ENCODE results near the gene CDC42. TPM values are rescaled to one million over a fixed set of nuclear protein-coding genes. Genes with fewer than 3 reads are reported as not detected.

The CDC42 gene
- total RNA-seq, 3 donors from 2014 or later (not counting 1 experiment from before 2014, with no cell fraction given): 454 to 470 (median 463) TPM

DNA sequence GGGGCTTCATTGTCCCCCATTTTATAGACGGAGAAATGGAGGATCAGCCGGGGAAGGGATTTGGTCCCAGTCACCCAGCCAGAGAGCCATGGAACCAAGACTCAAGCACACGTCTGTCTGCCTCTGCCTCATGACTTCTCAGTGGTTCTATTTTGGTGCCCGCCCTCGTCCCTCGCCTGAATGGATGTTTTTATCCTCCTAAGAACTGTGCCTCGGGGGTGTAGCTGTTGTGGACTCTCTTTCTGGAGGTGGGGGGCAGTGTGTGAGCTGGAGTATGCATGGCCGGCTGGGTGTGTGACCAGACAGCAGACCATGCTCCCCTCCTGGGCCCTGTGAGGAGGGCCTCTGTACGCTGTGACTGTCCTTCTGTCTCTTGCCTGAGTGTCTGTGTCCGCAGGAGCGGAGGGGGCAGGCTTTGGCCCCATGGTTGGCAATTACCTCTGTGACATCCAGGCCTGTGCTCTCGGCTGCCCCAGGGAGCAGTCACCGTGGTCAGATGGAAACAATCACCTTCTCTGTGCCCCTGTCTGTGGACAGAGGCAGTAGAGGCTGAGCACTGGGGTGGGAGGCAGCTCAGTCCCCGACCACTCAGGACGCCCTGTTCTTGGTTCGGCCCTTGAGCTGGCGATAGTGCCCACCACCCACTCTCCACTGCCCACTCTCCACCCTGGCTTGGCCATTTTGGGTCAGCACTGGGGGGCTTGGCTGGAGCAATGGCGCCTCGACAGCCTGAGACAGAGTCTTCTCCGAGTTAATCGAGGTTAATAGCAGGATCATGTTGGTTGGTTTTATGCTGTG is 70.0 kb downstream of the CDC42 start:
- no peak overlapping the region for H3K4me3 Mint-ChIP-seq
- Histone ChIP-seq H3K27me3 (ENCODE audit: control insufficient read depth, insufficient read depth, low read length) (no peaks in the 10 kb centered on the region), H3K4me3 (ENCODE audit: low read length) (no peak overlapping the region), H3K4me1 (ENCODE audit: control insufficient read depth, insufficient read depth, low read length) (peaks cover 11% of the 10 kb centered on the region), H3K27ac (ENCODE audit: low read length) (no peak overlapping the region), H3K36me3 (ENCODE audit: control insufficient read depth, insufficient read depth, low read length) (peaks cover 5% of the 10 kb centered on the region), H3K9me3 (ENCODE audit: control insufficient read depth, insufficient read depth, low read length) (no peaks in the 10 kb centered on the region)
- H3K36me3 Mint-ChIP-seq: no peaks in the 10 kb centered on the region
- DNase-seq (no peak), ATAC-seq (no peak)
- TF ChIP-seq, protein P1, sequence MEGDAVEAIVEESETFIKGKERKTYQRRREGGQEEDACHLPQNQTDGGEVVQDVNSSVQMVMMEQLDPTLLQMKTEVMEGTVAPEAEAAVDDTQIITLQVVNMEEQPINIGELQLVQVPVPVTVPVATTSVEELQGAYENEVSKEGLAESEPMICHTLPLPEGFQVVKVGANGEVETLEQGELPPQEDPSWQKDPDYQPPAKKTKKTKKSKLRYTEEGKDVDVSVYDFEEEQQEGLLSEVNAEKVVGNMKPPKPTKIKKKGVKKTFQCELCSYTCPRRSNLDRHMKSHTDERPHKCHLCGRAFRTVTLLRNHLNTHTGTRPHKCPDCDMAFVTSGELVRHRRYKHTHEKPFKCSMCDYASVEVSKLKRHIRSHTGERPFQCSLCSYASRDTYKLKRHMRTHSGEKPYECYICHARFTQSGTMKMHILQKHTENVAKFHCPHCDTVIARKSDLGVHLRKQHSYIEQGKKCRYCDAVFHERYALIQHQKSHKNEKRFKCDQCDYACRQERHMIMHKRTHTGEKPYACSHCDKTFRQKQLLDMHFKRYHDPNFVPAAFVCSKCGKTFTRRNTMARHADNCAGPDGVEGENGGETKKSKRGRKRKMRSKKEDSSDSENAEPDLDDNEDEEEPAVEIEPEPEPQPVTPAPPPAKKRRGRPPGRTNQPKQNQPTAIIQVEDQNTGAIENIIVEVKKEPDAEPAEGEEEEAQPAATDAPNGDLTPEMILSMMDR (IDR thresholded peaks at IDR 0.05): no peak
- intact Hi-C loops (cut with micrococcal nuclease): no loop called here
- H3K4me1 Mint-ChIP-seq: peaks cover 20 to 29% of the 10 kb centered on the region in 2 donors
- H3K27me3 Mint-ChIP-seq (ENCODE audit: low read depth in 2 of 2): no peaks in the 10 kb centered on the region
- no peaks in the 10 kb centered on the region for H3K9me3 Mint-ChIP-seq
- 94% methylated on average over 21 of the region's 21 CpGs for WGBS (ENCODE audit: insufficient coverage)
- no peak overlapping the region for H3K27ac Mint-ChIP-seq

DNA sequence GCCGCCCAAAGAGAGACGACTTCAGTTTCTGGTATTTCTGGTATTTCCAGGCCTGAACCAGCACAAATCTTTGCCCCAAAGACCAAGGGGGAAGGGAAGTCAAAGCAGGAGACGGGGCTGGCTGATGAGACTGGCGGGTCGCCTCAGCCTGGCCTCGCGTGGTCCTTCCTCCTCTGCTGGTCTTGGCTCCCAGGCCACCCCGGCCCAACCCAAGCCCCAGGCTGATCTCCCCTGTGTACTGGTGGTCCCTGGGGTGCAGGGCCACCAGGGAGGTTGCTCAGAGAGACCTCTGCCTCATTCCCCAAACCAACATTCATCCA is 70.5 kb downstream of the CDC42 start:
- H3K27ac Mint-ChIP-seq: peak overlapping the region in 1 of 2 donors; percentile 11
- Histone ChIP-seq H3K27ac (ENCODE audit: low read length) (no peak overlapping the region), H3K4me3 (ENCODE audit: low read length) (no peak overlapping the region), H3K27me3 (ENCODE audit: control insufficient read depth, insufficient read depth, low read length) (no peaks in the 10 kb centered on the region), H3K4me1 (ENCODE audit: control insufficient read depth, insufficient read depth, low read length) (peaks cover 6% of the 10 kb centered on the region), H3K36me3 (ENCODE audit: control insufficient read depth, insufficient read depth, low read length) (peaks cover 5% of the 10 kb centered on the region), H3K9me3 (ENCODE audit: control insufficient read depth, insufficient read depth, low read length) (no peaks in the 10 kb centered on the region)
- no peak overlapping the region for H3K4me3 Mint-ChIP-seq
- no peak for DNase-seq
- TF ChIP-seq, protein P1 (IDR thresholded peaks at IDR 0.05): no peak
- H3K9me3 Mint-ChIP-seq: no peaks in the 10 kb centered on the region
- H3K36me3 Mint-ChIP-seq: no peaks in the 10 kb centered on the region
- no peak for ATAC-seq
- H3K27me3 Mint-ChIP-seq (ENCODE audit: low read depth in 2 of 2): no peaks in the 10 kb centered on the region
- 90% methylated on average over 8 of the region's 8 CpGs for WGBS (ENCODE audit: insufficient coverage)
- intact Hi-C loops (cut with micrococcal nuclease): no loop called here
- peaks cover 18 to 29% of the 10 kb centered on the region in 2 donors for H3K4me1 Mint-ChIP-seq

DNA sequence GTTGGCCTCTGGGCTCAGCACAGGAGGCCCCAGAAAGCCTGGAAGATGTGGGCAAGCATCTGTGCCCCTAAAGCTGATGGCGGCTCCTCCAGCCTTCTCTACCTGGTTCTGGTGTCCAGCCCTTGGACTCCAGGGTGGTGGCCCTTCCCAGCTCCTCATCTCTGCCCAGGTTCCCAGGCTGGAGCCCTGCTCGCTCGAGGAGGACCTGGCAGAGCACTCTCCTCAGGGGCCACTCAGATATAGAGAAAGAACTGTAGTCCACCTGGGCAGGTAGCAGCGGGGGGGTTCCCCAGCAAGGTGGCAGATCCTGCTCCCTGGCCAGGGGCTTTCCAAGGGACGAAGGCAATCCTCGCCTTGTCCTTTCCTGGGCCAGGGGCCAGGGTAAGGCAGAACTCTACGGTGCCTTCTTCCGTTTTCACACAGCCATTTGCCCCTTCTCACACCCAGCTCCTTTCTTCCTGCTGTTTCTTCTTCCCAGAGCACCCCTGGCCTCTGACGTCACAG is 71.4 kb downstream of the CDC42 start:
- no peak overlapping the region for H3K4me3 ChIP-seq (ENCODE audit: low read length)
- peaks cover 3% of the 10 kb centered on the region for H3K36me3 ChIP-seq (ENCODE audit: control insufficient read depth, insufficient read depth, low read length)
- Mint-ChIP-seq H3K4me1 (peaks cover 13 to 21% of the 10 kb centered on the region in 2 donors), H3K27ac (peak overlapping the region in 1 of 2 donors; percentile 31), H3K36me3 (no peaks in the 10 kb centered on the region), H3K27me3 (ENCODE audit: low read depth in 2 of 2) (no peaks in the 10 kb centered on the region), H3K4me3 (no peak overlapping the region), H3K9me3 (no peaks in the 10 kb centered on the region)
- no peaks in the 10 kb centered on the region for H3K27me3 ChIP-seq (ENCODE audit: control insufficient read depth, insufficient read depth, low read length)
- H3K9me3 ChIP-seq (ENCODE audit: control insufficient read depth, insufficient read depth, low read length): no peaks in the 10 kb centered on the region
- H3K4me1 ChIP-seq (ENCODE audit: control insufficient read depth, insufficient read depth, low read length): no peaks in the 10 kb centered on the region
- intact Hi-C loops (cut with micrococcal nuclease): no loop called here
- ATAC-seq (no peak), DNase-seq (no peak)
- no peak overlapping the region for H3K27ac ChIP-seq (ENCODE audit: low read length)
- WGBS (ENCODE audit: insufficient coverage): 90% methylated on average over 9 of the region's 9 CpGs
- TF ChIP-seq, protein P1 (IDR thresholded peaks at IDR 0.05): no peak
